Neural progenitor cell (in vitro differentiated cells): Measurements from ENCODE around the gene GABRA5. TPM values are rescaled to one million over a fixed set of nuclear protein-coding genes. Genes with fewer than 3 reads are reported as not detected.
A peak's percentile ranks its signal among the peaks of the same experiment; 100 is the strongest.

Source experiments
- DNase-seq: peaks from one replicate; pipeline ENCODE4 v3.0.0-alpha.2; 2016; ENCODE audit warnings: low spot score
- H2AFZ ChIP-seq: fragments of 200-600 bp; sonication (generic); replicated peaks from 2 replicates; pipeline ENCODE4 v1.6.1; 2016; ENCODE audit warnings: antibody characterized with exemption
- H3F3A ChIP-seq: fragments of 200-600 bp; sonication (generic); 2 replicates; pipeline ENCODE4 v1.6.1; 2016; ENCODE audit warnings: antibody characterized with exemption, low read depth
- H3K27ac ChIP-seq: fragments of 200-600 bp; sonication (generic); 2 replicates; pipeline ENCODE4 v1.5.1; 2016; ENCODE audit warnings: mild to moderate bottlenecking
- H3K27me3 ChIP-seq: fragments of 200-600 bp; sonication (generic); 2 replicates; pipeline ENCODE4 v1.6.1; 2016; ENCODE audit warnings: mild to moderate bottlenecking, moderate library complexity
- H3K36me3 ChIP-seq: fragments of 200-600 bp; sonication (generic); 2 replicates; pipeline ENCODE4 v1.5.1; 2016
- H3K4me1 ChIP-seq: fragments of 200-600 bp; sonication (generic); 2 replicates; pipeline ENCODE4 v1.6.1; 2016; ENCODE audit warnings: mixed run types
- H3K4me2 ChIP-seq: fragments of 200-600 bp; sonication (generic); 2 replicates; pipeline ENCODE4 v1.6.1; 2016
- H3K4me3 ChIP-seq: fragments of 200-600 bp; sonication (generic); 2 replicates; pipeline ENCODE4 v1.5.1; 2016
- H3K79me2 ChIP-seq: fragments of 200-600 bp; sonication (generic); 2 replicates; pipeline ENCODE4 v1.6.1; 2016; ENCODE audit warnings: low read depth
- H3K9ac ChIP-seq: fragments of 200-600 bp; sonication (generic); 2 replicates; pipeline ENCODE4 v1.6.1; 2016
- H3K9me3 ChIP-seq: fragments of 200-600 bp; sonication (generic); 2 replicates; pipeline ENCODE4 v1.5.1; 2016; ENCODE audit warnings: low read depth
- H4K20me1 ChIP-seq: fragments of 200-600 bp; sonication (generic); 2 replicates; pipeline ENCODE4 v1.6.1; 2016; ENCODE audit warnings: low read depth
- H3K27ac Mint-ChIP-seq: 3 replicates; pipeline ENCODE4 v1.8.0; 2021; ENCODE audit warnings: mixed read lengths
- H3K27me3 Mint-ChIP-seq: 2 replicates; pipeline ENCODE4 v1.8.0; 2022; ENCODE audit warnings: low read depth, mild to moderate bottlenecking, inconsistent platforms, moderate library complexity, mixed read lengths; ENCODE audit not compliant: insufficient read depth
- H3K36me3 Mint-ChIP-seq: 3 replicates; pipeline ENCODE4 v1.8.0; 2021; ENCODE audit warnings: mixed read lengths
- H3K4me1 Mint-ChIP-seq: 3 replicates; pipeline ENCODE4 v1.8.0; 2021; ENCODE audit warnings: mixed read lengths
- H3K4me3 Mint-ChIP-seq: 3 replicates; pipeline ENCODE4 v1.8.0; 2021; ENCODE audit warnings: mild to moderate bottlenecking, moderate library complexity, mixed read lengths
- H3K9me3 Mint-ChIP-seq: 3 replicates; pipeline ENCODE4 v1.8.0; 2020; ENCODE audit warnings: mixed read lengths
- EZH2 ChIP-seq: fragments of 200-600 bp; sonication (generic); IDR thresholded peaks from 2 replicates; pipeline ENCODE4 v1.6.1; 2017; ENCODE audit warnings: antibody characterized with exemption, mild to moderate bottlenecking, moderate library complexity
- EZH2phosphoT487 ChIP-seq: fragments of 200-600 bp; sonication (generic); IDR thresholded peaks from 2 replicates; pipeline ENCODE4 v1.6.1; 2017; ENCODE audit warnings: antibody characterized with exemption
- total RNA-seq: library from RNA; depleted of rRNA; stranded (reverse); fragments of >200 nt; gene quantifications from 2 replicates; pipeline ENCODE4 v1.2.3, GENCODE V29; 2015; ENCODE audit warnings: low replicate concordance
- TF ChIP-seq, protein P1 (sequence below): fragments of 200-600 bp; sonication (generic); IDR thresholded peaks from 2 replicates; pipeline ENCODE4 v1.5.1; 2017; ENCODE audit warnings: antibody characterized with exemption, mild to moderate bottlenecking

Gene GABRA5
- total RNA-seq, 1 donor from 2014 or later, result 3.0 TPM

DNA sequence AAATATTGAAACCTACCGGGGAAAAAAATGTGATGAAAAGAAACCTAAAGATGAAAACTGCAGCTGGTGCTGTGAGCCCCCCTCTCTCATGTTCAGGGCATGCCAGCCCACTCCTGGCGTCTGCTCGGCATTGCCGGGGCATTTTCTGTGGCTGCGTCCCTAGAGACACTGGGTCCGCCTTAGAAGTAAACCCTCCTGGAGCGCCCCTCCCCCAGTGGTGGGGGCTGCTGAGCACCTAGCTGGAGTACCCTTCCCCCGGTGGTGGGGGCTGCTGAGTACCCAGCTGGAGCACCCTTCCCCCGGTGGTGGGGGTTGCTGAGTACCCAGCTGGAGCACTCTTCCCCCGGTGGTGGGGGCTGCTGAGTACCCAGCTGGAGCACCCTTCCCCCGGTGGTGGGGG lies 24.5 kb upstream of the GABRA5 start:
- no peak overlapping the region for H3K27ac Mint-ChIP-seq
- DNase-seq, result no peak
- H2AFZ ChIP-seq, result peak overlapping the region; percentile 77
- TF ChIP-seq EZH2 (no peak), EZH2phosphoT487 (no peak)
- TF ChIP-seq, protein P1, sequence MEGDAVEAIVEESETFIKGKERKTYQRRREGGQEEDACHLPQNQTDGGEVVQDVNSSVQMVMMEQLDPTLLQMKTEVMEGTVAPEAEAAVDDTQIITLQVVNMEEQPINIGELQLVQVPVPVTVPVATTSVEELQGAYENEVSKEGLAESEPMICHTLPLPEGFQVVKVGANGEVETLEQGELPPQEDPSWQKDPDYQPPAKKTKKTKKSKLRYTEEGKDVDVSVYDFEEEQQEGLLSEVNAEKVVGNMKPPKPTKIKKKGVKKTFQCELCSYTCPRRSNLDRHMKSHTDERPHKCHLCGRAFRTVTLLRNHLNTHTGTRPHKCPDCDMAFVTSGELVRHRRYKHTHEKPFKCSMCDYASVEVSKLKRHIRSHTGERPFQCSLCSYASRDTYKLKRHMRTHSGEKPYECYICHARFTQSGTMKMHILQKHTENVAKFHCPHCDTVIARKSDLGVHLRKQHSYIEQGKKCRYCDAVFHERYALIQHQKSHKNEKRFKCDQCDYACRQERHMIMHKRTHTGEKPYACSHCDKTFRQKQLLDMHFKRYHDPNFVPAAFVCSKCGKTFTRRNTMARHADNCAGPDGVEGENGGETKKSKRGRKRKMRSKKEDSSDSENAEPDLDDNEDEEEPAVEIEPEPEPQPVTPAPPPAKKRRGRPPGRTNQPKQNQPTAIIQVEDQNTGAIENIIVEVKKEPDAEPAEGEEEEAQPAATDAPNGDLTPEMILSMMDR, result no peak
- H3K4me2 ChIP-seq, result no peak overlapping the region
- H3F3A ChIP-seq, result no peaks in the 10 kb centered on the region
- no peaks in the 10 kb centered on the region for H4K20me1 ChIP-seq
- no peaks in the 10 kb centered on the region for H3K4me1 Mint-ChIP-seq
- no peak overlapping the region for H3K27ac ChIP-seq
- H3K9ac ChIP-seq, result no peak overlapping the region
- no peaks in the 10 kb centered on the region for H3K36me3 Mint-ChIP-seq
- no peak overlapping the region for H3K4me3 ChIP-seq
- no peaks in the 10 kb centered on the region for H3K4me1 ChIP-seq
- peaks cover 2% of the 10 kb centered on the region for H3K27me3 Mint-ChIP-seq
- H3K9me3 ChIP-seq, result no peaks in the 10 kb centered on the region
- H3K9me3 Mint-ChIP-seq, result peaks cover 12% of the 10 kb centered on the region
- H3K4me3 Mint-ChIP-seq, result no peak overlapping the region
- no peaks in the 10 kb centered on the region for H3K36me3 ChIP-seq
- H3K79me2 ChIP-seq, result no peaks in the 10 kb centered on the region
- no peaks in the 10 kb centered on the region for H3K27me3 ChIP-seq

DNA sequence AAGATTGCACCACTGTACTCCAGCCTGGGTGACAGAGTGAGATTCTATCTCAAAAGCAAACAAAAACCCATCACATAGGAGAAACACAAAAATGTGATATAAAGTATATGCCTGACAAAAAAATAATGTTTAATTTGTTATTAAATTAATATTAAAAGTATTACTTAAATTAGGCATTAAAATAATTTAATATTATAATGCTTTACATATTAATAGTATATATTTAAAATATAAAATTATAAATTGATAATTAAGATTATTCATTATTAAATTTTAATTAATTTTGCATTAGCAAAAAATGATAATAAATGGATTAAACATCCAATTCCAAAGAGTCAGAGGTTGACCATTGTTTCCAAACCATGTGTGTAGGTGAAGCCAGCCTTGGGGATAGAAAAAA lies 22.0 kb upstream of the GABRA5 start:
- no peaks in the 10 kb centered on the region for H3K4me1 ChIP-seq
- H3K9me3 Mint-ChIP-seq, result no peaks in the 10 kb centered on the region
- no peaks in the 10 kb centered on the region for H3F3A ChIP-seq
- H3K4me3 Mint-ChIP-seq, result no peak overlapping the region
- no peak overlapping the region for H3K4me2 ChIP-seq
- H3K79me2 ChIP-seq, result no peaks in the 10 kb centered on the region
- H3K36me3 Mint-ChIP-seq, result no peaks in the 10 kb centered on the region
- H3K27me3 Mint-ChIP-seq, result no peaks in the 10 kb centered on the region
- H3K27ac Mint-ChIP-seq, result no peak overlapping the region
- DNase-seq, result no peak
- no peaks in the 10 kb centered on the region for H3K9me3 ChIP-seq
- H3K36me3 ChIP-seq, result no peaks in the 10 kb centered on the region
- no peaks in the 10 kb centered on the region for H3K4me1 Mint-ChIP-seq
- H4K20me1 ChIP-seq, result no peaks in the 10 kb centered on the region
- TF ChIP-seq EZH2 (no peak), EZH2phosphoT487 (no peak)
- TF ChIP-seq, protein P1, result no peak
- no peak overlapping the region for H3K27ac ChIP-seq
- H3K27me3 ChIP-seq, result no peaks in the 10 kb centered on the region
- no peak overlapping the region for H3K4me3 ChIP-seq
- no peak overlapping the region for H2AFZ ChIP-seq
- H3K9ac ChIP-seq, result no peak overlapping the region

DNA sequence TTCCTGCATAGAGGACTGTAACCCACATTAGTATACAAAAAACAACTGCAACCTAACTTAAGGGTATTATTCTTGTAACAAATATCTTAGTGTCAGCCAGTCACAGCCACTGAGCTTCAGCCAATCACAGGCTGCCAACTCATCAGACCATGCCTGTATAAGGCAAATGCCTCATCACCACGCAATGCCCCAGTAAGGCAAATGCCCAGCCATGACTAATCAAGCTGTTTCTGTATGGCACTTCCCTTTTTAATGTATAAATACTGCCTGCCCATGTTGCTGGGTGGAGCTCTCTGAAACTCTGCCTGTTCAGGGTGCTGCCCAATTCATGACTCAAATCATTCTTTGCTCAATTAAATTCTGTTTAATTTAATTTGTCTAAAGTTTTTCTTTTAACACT lies 18.4 kb upstream of the GABRA5 start:
- H3K79me2 ChIP-seq, result no peaks in the 10 kb centered on the region
- no peak for DNase-seq
- H3K4me1 ChIP-seq, result no peaks in the 10 kb centered on the region
- no peaks in the 10 kb centered on the region for H3K27me3 ChIP-seq
- no peak overlapping the region for H3K27ac ChIP-seq
- H3K36me3 Mint-ChIP-seq, result no peaks in the 10 kb centered on the region
- no peak overlapping the region for H3K27ac Mint-ChIP-seq
- no peaks in the 10 kb centered on the region for H3K9me3 Mint-ChIP-seq
- no peaks in the 10 kb centered on the region for H3F3A ChIP-seq
- no peaks in the 10 kb centered on the region for H3K4me1 Mint-ChIP-seq
- no peak overlapping the region for H3K4me3 Mint-ChIP-seq
- TF ChIP-seq EZH2 (no peak), EZH2phosphoT487 (no peak)
- TF ChIP-seq, protein P1, result no peak
- H3K4me3 ChIP-seq, result no peak overlapping the region
- no peaks in the 10 kb centered on the region for H3K36me3 ChIP-seq
- no peak overlapping the region for H3K9ac ChIP-seq
- H2AFZ ChIP-seq, result no peak overlapping the region
- no peaks in the 10 kb centered on the region for H4K20me1 ChIP-seq
- H3K4me2 ChIP-seq, result no peak overlapping the region
- no peaks in the 10 kb centered on the region for H3K9me3 ChIP-seq
- no peaks in the 10 kb centered on the region for H3K27me3 Mint-ChIP-seq
